ENCODE results near the gene GSC.

Gene GSC

GRCh38 chr14:94762431-94762830 is 7.5 kb downstream of the GSC start:
- Histone ChIP-seq H2BK12ac (ENCODE audit: low read length) (no peak overlapping the region), H3K79me1 (ENCODE audit: low read depth, low read length) (no peaks in the 10 kb centered on the region), H3K18ac (ENCODE audit: low read length) (no peak overlapping the region), H3K4me2 (ENCODE audit: insufficient read depth, low read length, poor library complexity, severe bottlenecking) (no peak overlapping the region), H3K4me1 (ENCODE audit: control insufficient read depth in 2 of 2, insufficient read depth in 1 of 2, low read depth in 1 of 2, low read length in 2 of 2) (peaks cover 0 to 10% of the 10 kb centered on the region in 2 donors), H3K36me3 (replicated peaks in 1 of 2; ENCODE audit: control insufficient read depth in 2 of 2, insufficient read depth in 2 of 2, low read length in 2 of 2) (no peaks in the 10 kb centered on the region), H2BK5ac (ENCODE audit: low read length) (no peak overlapping the region), H4K8ac (ENCODE audit: low read depth, low read length) (no peak overlapping the region), H2AK5ac (ENCODE audit: low read depth, low read length) (no peak overlapping the region), H3K23ac (ENCODE audit: low read depth, low read length, poor library complexity) (no peak overlapping the region), H3K4me3 (ENCODE audit: low read length in 2 of 2) (no peak overlapping the region), H3K27me3 (ENCODE audit: control insufficient read depth in 3 of 3, insufficient read depth in 3 of 3, low read depth in 1 of 3, low read length in 3 of 3) (peaks cover 7 to 53% (median 31%) of the 10 kb centered on the region in 3 experiments), H3K14ac (ENCODE audit: low read length) (no peak overlapping the region), H3K4ac (ENCODE audit: low read length) (no peak overlapping the region), H2BK120ac (ENCODE audit: low read depth, low read length) (no peak overlapping the region), H4K91ac (ENCODE audit: low read depth, low read length, poor library complexity) (no peak overlapping the region), H3K9me3 (replicated peaks in 1 of 2; ENCODE audit: control insufficient read depth in 2 of 2, insufficient read depth in 1 of 2, low read depth in 1 of 2, low read length in 2 of 2) (no peaks in the 10 kb centered on the region), H2AFZ (ENCODE audit: low read length) (no peak overlapping the region), H2BK15ac (ENCODE audit: low read length) (no peak overlapping the region), H3K9ac (ENCODE audit: low read depth, low read length, poor library complexity) (no peak overlapping the region), H3K27ac (replicated peaks; ENCODE audit: low read length) (no peak overlapping the region)
- WGBS, 2 donors (ENCODE audit: extremely low coverage in 2 of 2, insufficient read length in 2 of 2, insufficient replicate concordance in 1 of 2), result no CpG with 5 or more reads among the region's 7 CpGs
- DNase-seq (ENCODE audit: low spot score), result no peak

- H2AFZ ChIP-seq (ENCODE audit: low read length), result no peak overlapping the region
- no CpG with 5 or more reads among the region's 10 CpGs for WGBS, 2 donors (ENCODE audit: extremely low coverage in 2 of 2, insufficient read length in 2 of 2, insufficient replicate concordance in 1 of 2)
- peaks cover 0 to 6% of the 10 kb centered on the region in 2 donors for H3K4me1 ChIP-seq (ENCODE audit: control insufficient read depth in 2 of 2, insufficient read depth in 1 of 2, low read depth in 1 of 2, low read length in 2 of 2)
- H3K36me3 ChIP-seq (replicated peaks in 1 of 2; ENCODE audit: control insufficient read depth in 2 of 2, insufficient read depth in 2 of 2, low read length in 2 of 2), result no peaks in the 10 kb centered on the region
- no peak for DNase-seq (ENCODE audit: low spot score)
- H3K18ac ChIP-seq (ENCODE audit: low read length), result peak overlapping the region; percentile 21
- no peak overlapping the region for H2BK120ac ChIP-seq (ENCODE audit: low read depth, low read length)
- H2BK12ac ChIP-seq (ENCODE audit: low read length), result no peak overlapping the region
- no peak overlapping the region for H4K91ac ChIP-seq (ENCODE audit: low read depth, low read length, poor library complexity)
- no peak overlapping the region for H3K27ac ChIP-seq (replicated peaks; ENCODE audit: low read length)
- H3K9me3 ChIP-seq (replicated peaks in 1 of 2; ENCODE audit: control insufficient read depth in 2 of 2, insufficient read depth in 1 of 2, low read depth in 1 of 2, low read length in 2 of 2), result no peaks in the 10 kb centered on the region
- no peak overlapping the region for H4K8ac ChIP-seq (ENCODE audit: low read depth, low read length)
- peaks cover 4 to 49% (median 27%) of the 10 kb centered on the region in 3 experiments for H3K27me3 ChIP-seq (ENCODE audit: control insufficient read depth in 3 of 3, insufficient read depth in 3 of 3, low read depth in 1 of 3, low read length in 3 of 3)
- H3K4ac ChIP-seq (ENCODE audit: low read length), result no peak overlapping the region
- H3K79me1 ChIP-seq (ENCODE audit: low read depth, low read length), result no peaks in the 10 kb centered on the region
- H3K4me3 ChIP-seq (ENCODE audit: low read length in 2 of 2), result no peak overlapping the region
- no peak overlapping the region for H2BK5ac ChIP-seq (ENCODE audit: low read length)
- H2BK15ac ChIP-seq (ENCODE audit: low read length), result no peak overlapping the region
- H3K4me2 ChIP-seq (ENCODE audit: insufficient read depth, low read length, poor library complexity, severe bottlenecking), result no peak overlapping the region
- no peak overlapping the region for H3K9ac ChIP-seq (ENCODE audit: low read depth, low read length, poor library complexity)
- H2AK5ac ChIP-seq (ENCODE audit: low read depth, low read length), result no peak overlapping the region
- no peak overlapping the region for H3K23ac ChIP-seq (ENCODE audit: low read depth, low read length, poor library complexity)
- no peak overlapping the region for H3K14ac ChIP-seq (ENCODE audit: low read length)
Observed at GRCh38 chr14:94761997-94762377, 7.9 kb downstream of the GSC start.

GRCh38 chr14:94761348-94761996 is 8.4 kb downstream of the GSC start:
- H2BK120ac ChIP-seq (ENCODE audit: low read depth, low read length), result no peak overlapping the region
- H4K91ac ChIP-seq (ENCODE audit: low read depth, low read length, poor library complexity), result no peak overlapping the region
- H3K18ac ChIP-seq (ENCODE audit: low read length), result no peak overlapping the region
- H3K4me3 ChIP-seq (ENCODE audit: low read length in 2 of 2), result no peak overlapping the region
- no peak overlapping the region for H4K8ac ChIP-seq (ENCODE audit: low read depth, low read length)
- no peak overlapping the region for H2AK5ac ChIP-seq (ENCODE audit: low read depth, low read length)
- no peaks in the 10 kb centered on the region for H3K36me3 ChIP-seq (replicated peaks in 1 of 2; ENCODE audit: control insufficient read depth in 2 of 2, insufficient read depth in 2 of 2, low read length in 2 of 2)
- no peak for DNase-seq (ENCODE audit: low spot score)
- H2AFZ ChIP-seq (ENCODE audit: low read length), result no peak overlapping the region
- H2BK12ac ChIP-seq (ENCODE audit: low read length), result no peak overlapping the region
- no peaks in the 10 kb centered on the region for H3K9me3 ChIP-seq (replicated peaks in 1 of 2; ENCODE audit: control insufficient read depth in 2 of 2, insufficient read depth in 1 of 2, low read depth in 1 of 2, low read length in 2 of 2)
- H3K79me1 ChIP-seq (ENCODE audit: low read depth, low read length), result no peaks in the 10 kb centered on the region
- peaks cover 0 to 44% (median 22%) of the 10 kb centered on the region in 3 experiments for H3K27me3 ChIP-seq (ENCODE audit: control insufficient read depth in 3 of 3, insufficient read depth in 3 of 3, low read depth in 1 of 3, low read length in 3 of 3)
- no peak overlapping the region for H3K27ac ChIP-seq (replicated peaks; ENCODE audit: low read length)
- no peak overlapping the region for H2BK15ac ChIP-seq (ENCODE audit: low read length)
- no peak overlapping the region for H3K9ac ChIP-seq (ENCODE audit: low read depth, low read length, poor library complexity)
- WGBS, 2 donors (ENCODE audit: extremely low coverage in 2 of 2, insufficient read length in 2 of 2, insufficient replicate concordance in 1 of 2), result no CpG with 5 or more reads among the region's 12 CpGs
- H3K4me1 ChIP-seq (ENCODE audit: control insufficient read depth in 2 of 2, insufficient read depth in 1 of 2, low read depth in 1 of 2, low read length in 2 of 2), result peaks cover 0 to 3% of the 10 kb centered on the region in 2 donors
- H2BK5ac ChIP-seq (ENCODE audit: low read length), result no peak overlapping the region
- H3K23ac ChIP-seq (ENCODE audit: low read depth, low read length, poor library complexity), result no peak overlapping the region
- no peak overlapping the region for H3K14ac ChIP-seq (ENCODE audit: low read length)
- no peak overlapping the region for H3K4ac ChIP-seq (ENCODE audit: low read length)
- no peak overlapping the region for H3K4me2 ChIP-seq (ENCODE audit: insufficient read depth, low read length, poor library complexity, severe bottlenecking)

- Histone ChIP-seq H4K8ac (ENCODE audit: low read depth, low read length) (no peak overlapping the region), H3K14ac (ENCODE audit: low read length) (no peak overlapping the region), H4K91ac (ENCODE audit: low read depth, low read length, poor library complexity) (no peak overlapping the region), H2AFZ (ENCODE audit: low read length) (no peak overlapping the region), H3K18ac (ENCODE audit: low read length) (peak overlapping the region; percentile 77), H3K4me3 (ENCODE audit: low read length in 2 of 2) (no peak overlapping the region), H3K36me3 (replicated peaks in 1 of 2; ENCODE audit: control insufficient read depth in 2 of 2, insufficient read depth in 2 of 2, low read length in 2 of 2) (no peaks in the 10 kb centered on the region), H2BK120ac (ENCODE audit: low read depth, low read length) (no peak overlapping the region), H3K4ac (ENCODE audit: low read length) (no peak overlapping the region), H3K4me2 (ENCODE audit: insufficient read depth, low read length, poor library complexity, severe bottlenecking) (no peak overlapping the region), H2AK5ac (ENCODE audit: low read depth, low read length) (peak overlapping the region; percentile 50), H3K9ac (ENCODE audit: low read depth, low read length, poor library complexity) (peak overlapping the region; percentile 17), H2BK15ac (ENCODE audit: low read length) (peak overlapping the region; percentile 4), H3K79me1 (ENCODE audit: low read depth, low read length) (no peaks in the 10 kb centered on the region), H2BK5ac (ENCODE audit: low read length) (no peak overlapping the region), H3K23ac (ENCODE audit: low read depth, low read length, poor library complexity) (no peak overlapping the region), H3K4me1 (ENCODE audit: control insufficient read depth in 2 of 2, insufficient read depth in 1 of 2, low read depth in 1 of 2, low read length in 2 of 2) (peaks cover 0 to 11% of the 10 kb centered on the region in 2 donors), H2BK12ac (ENCODE audit: low read length) (no peak overlapping the region), H3K9me3 (replicated peaks in 1 of 2; ENCODE audit: control insufficient read depth in 2 of 2, insufficient read depth in 1 of 2, low read depth in 1 of 2, low read length in 2 of 2) (no peaks in the 10 kb centered on the region), H3K27ac (replicated peaks; ENCODE audit: low read length) (no peak overlapping the region), H3K27me3 (ENCODE audit: control insufficient read depth in 3 of 3, insufficient read depth in 3 of 3, low read depth in 1 of 3, low read length in 3 of 3) (peaks cover 0 to 8% (median 0%) of the 10 kb centered on the region in 3 experiments)
- DNase-seq (ENCODE audit: low spot score), result no peak
- no CpG with 5 or more reads among the region's 3 CpGs for WGBS, 2 donors (ENCODE audit: extremely low coverage in 2 of 2, insufficient read length in 2 of 2, insufficient replicate concordance in 1 of 2)
Observed at GRCh38 chr14:94756310-94756882, 13.5 kb downstream of the GSC start.

Data from neuronal stem cell (in vitro differentiated cells).